ENCODE data around the gene SYT15. TPM values are rescaled to one million over a fixed set of nuclear protein-coding genes. Genes with fewer than 3 reads are reported as not detected.
"Not testable (repeated sequence)": the region's sequence is repeated elsewhere in the genome, so short reads cannot be mapped to it uniquely, and the experiment has no call there.

The SYT15 gene
- total and polyA plus RNA-seq, 2 donors (not counting 3 experiments of a cell fraction or from before 2014, with no cell fraction given): 0.50 to 0.75 TPM

DNA sequence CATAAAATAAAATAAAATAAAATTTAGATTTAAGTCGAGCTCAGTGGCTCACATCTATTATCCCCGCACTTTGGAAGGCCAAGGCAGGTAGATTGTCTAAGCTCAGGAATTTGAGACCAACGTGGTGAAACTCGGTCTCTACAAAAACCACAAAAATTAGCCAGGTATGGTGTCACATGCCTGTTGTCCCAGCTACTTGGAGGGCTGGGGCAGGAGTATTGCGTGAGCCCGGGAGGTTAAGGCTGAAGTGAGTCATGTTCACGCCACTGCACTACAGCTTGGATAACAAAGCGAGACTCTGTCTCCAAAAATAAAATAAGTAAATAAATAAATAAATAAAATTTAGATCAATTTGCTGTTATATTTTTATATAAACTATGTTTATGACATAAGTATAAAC lies 12.1 kb downstream of the SYT15 start:
- H3K9ac ChIP-seq (replicated peaks; ENCODE audit: extremely low read depth, insufficient read depth, low read length); H3K9me1 ChIP-seq (replicated peaks; ENCODE audit: control insufficient read depth, extremely low read depth, insufficient read depth, low read length); DNase-seq (ENCODE audit: low read depth, low spot score); intact Hi-C loops (cut with micrococcal nuclease); H3K4me3 ChIP-seq (replicated peaks in 1 of 3; ENCODE audit: insufficient read depth in 1 of 3, low read depth in 1 of 3, low read length in 3 of 3); H2AFZ ChIP-seq (ENCODE audit: low read depth, low read length); FAIRE-seq; H3K27ac ChIP-seq (ENCODE audit: insufficient read depth, low read depth, low read length); CTCF ChIA-PET; H3K4me1 ChIP-seq (ENCODE audit: control insufficient read depth, extremely low read depth, insufficient read depth, low read length); POLR2A ChIA-PET; H3K27me3 ChIP-seq (ENCODE audit: control insufficient read depth in 2 of 2, insufficient read depth in 2 of 2, low read length in 2 of 2); H3K36me3 ChIP-seq (ENCODE audit: control insufficient read depth in 2 of 2, extremely low read depth in 1 of 2, insufficient read depth in 2 of 2, low read length in 2 of 2); H3K9me3 ChIP-seq (replicated peaks; ENCODE audit: control insufficient read depth, insufficient read depth, low read length); H3K4me2 ChIP-seq (ENCODE audit: insufficient read depth, low read length); dilution Hi-C loops (cut with MboI; ENCODE audit: extremely low pct_ligation_motif_present, low sequenced_read_pairs); BruUV-seq (replicated peaks); H4K20me1 ChIP-seq (replicated peaks; ENCODE audit: control insufficient read depth, extremely low read depth, insufficient read depth, low read length); H3K79me2 ChIP-seq (ENCODE audit: control insufficient read depth, insufficient read depth, low read length): not testable (repeated sequence)

DNA sequence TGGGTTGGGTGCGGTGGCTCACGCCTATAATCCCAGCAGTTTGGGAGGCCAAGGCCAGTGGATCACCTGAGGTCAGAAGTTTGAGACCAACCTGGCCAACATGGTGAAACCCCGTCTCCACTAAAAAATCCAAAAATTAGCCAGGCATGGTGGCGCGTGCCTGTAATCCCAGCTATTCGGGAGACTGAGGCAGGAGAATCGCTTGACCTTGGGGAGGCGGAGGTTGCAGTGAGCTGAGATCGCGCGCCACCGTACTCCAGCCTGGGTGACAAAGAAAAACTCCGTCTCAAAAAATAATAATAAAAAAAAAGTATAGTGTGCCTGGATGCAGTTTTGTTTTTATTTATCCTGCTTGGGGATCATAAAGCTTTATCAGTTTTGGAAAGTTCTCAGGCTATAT lies 14.4 kb downstream of the SYT15 start:
- H3K79me2 ChIP-seq (ENCODE audit: control insufficient read depth, insufficient read depth, low read length); DNase-seq (ENCODE audit: low read depth, low spot score); CTCF ChIA-PET: not testable (repeated sequence)

DNA sequence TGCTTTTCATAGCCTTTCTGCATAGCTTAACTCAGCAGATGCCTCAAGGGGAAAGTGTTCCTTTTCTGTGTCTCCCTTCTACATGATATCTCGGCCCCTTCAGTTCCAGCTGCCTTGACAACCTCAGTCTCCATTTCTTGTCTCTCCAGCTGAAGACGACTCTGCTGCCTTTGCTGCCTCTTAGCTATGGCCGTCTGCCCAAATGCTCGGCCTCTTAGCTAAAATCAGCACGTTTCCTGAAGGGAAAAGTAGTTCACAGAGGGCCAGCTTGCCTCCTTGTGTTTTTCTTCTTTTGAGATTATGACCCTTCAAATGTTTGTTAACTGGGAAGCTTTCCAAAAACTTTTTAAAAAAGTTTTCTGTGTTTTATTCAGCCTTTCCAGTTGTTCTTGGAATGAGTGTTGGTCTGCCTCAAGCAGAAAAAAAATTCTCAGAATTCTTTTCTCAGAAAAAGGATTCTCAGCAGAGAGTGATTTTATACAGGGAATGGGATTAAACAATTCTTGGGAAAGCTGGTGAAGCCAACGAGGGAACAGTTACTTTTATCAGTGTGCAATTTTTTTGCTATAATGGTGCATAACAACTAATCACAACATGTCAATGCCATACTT lies 15.6 kb downstream of the SYT15 start:
- H2AFZ ChIP-seq (ENCODE audit: low read depth, low read length); H3K27me3 ChIP-seq (ENCODE audit: control insufficient read depth in 2 of 2, insufficient read depth in 2 of 2, low read length in 2 of 2); H3K27ac ChIP-seq (ENCODE audit: insufficient read depth, low read depth, low read length); H3K36me3 ChIP-seq (ENCODE audit: control insufficient read depth in 2 of 2, extremely low read depth in 1 of 2, insufficient read depth in 2 of 2, low read length in 2 of 2); H3K9ac ChIP-seq (replicated peaks; ENCODE audit: extremely low read depth, insufficient read depth, low read length); H4K20me1 ChIP-seq (replicated peaks; ENCODE audit: control insufficient read depth, extremely low read depth, insufficient read depth, low read length); DNase-seq (ENCODE audit: low read depth, low spot score); H3K9me3 ChIP-seq (replicated peaks; ENCODE audit: control insufficient read depth, insufficient read depth, low read length); BruUV-seq (replicated peaks); CTCF ChIA-PET; H3K4me2 ChIP-seq (ENCODE audit: insufficient read depth, low read length); H3K9me1 ChIP-seq (replicated peaks; ENCODE audit: control insufficient read depth, extremely low read depth, insufficient read depth, low read length); H3K79me2 ChIP-seq (ENCODE audit: control insufficient read depth, insufficient read depth, low read length); H3K4me1 ChIP-seq (ENCODE audit: control insufficient read depth, extremely low read depth, insufficient read depth, low read length); POLR2A ChIA-PET; intact Hi-C loops (cut with micrococcal nuclease); H3K4me3 ChIP-seq (replicated peaks in 1 of 3; ENCODE audit: insufficient read depth in 1 of 3, low read depth in 1 of 3, low read length in 3 of 3); dilution Hi-C loops (cut with MboI; ENCODE audit: extremely low pct_ligation_motif_present, low sequenced_read_pairs): not testable (repeated sequence)
- peak; percentile 71 for FAIRE-seq

More for the DNA sequence above, 14.4 kb downstream of the SYT15 start:
- H2AFZ ChIP-seq (ENCODE audit: low read depth, low read length); H3K27me3 ChIP-seq (ENCODE audit: control insufficient read depth in 2 of 2, insufficient read depth in 2 of 2, low read length in 2 of 2); POLR2A ChIA-PET; H3K4me3 ChIP-seq (replicated peaks in 1 of 3; ENCODE audit: insufficient read depth in 1 of 3, low read depth in 1 of 3, low read length in 3 of 3); BruUV-seq (replicated peaks); H3K9me3 ChIP-seq (replicated peaks; ENCODE audit: control insufficient read depth, insufficient read depth, low read length); H3K9ac ChIP-seq (replicated peaks; ENCODE audit: extremely low read depth, insufficient read depth, low read length); H3K27ac ChIP-seq (ENCODE audit: insufficient read depth, low read depth, low read length); dilution Hi-C loops (cut with MboI; ENCODE audit: extremely low pct_ligation_motif_present, low sequenced_read_pairs); H3K9me1 ChIP-seq (replicated peaks; ENCODE audit: control insufficient read depth, extremely low read depth, insufficient read depth, low read length); FAIRE-seq; H4K20me1 ChIP-seq (replicated peaks; ENCODE audit: control insufficient read depth, extremely low read depth, insufficient read depth, low read length); H3K4me1 ChIP-seq (ENCODE audit: control insufficient read depth, extremely low read depth, insufficient read depth, low read length); H3K36me3 ChIP-seq (ENCODE audit: control insufficient read depth in 2 of 2, extremely low read depth in 1 of 2, insufficient read depth in 2 of 2, low read length in 2 of 2); H3K4me2 ChIP-seq (ENCODE audit: insufficient read depth, low read length); intact Hi-C loops (cut with micrococcal nuclease): not testable (repeated sequence)

DNA sequence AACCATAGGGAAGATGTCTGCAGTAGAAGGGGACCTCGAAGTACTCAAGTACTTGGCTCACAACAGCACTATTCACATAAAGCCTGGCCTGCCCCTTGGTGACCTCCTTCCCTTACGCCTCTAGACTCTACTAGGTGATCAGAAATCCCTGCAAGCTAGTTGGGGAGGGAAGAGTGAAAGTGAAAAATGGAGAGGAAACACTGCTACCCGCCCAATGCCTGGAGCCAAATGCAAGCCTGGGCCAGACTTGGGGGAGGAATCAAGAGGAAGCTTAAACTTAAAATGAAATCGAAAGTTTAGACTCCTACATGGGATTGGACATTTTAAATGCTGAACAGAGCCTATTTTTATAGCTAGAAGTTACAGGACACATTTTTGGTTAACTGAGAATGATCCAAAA lies 17.6 kb downstream of the SYT15 start:
- H3K79me2 ChIP-seq (ENCODE audit: control insufficient read depth, insufficient read depth, low read length); BruUV-seq (replicated peaks); dilution Hi-C loops (cut with MboI; ENCODE audit: extremely low pct_ligation_motif_present, low sequenced_read_pairs); H3K9me3 ChIP-seq (replicated peaks; ENCODE audit: control insufficient read depth, insufficient read depth, low read length); intact Hi-C loops (cut with micrococcal nuclease); H3K4me1 ChIP-seq (ENCODE audit: control insufficient read depth, extremely low read depth, insufficient read depth, low read length); H3K9ac ChIP-seq (replicated peaks; ENCODE audit: extremely low read depth, insufficient read depth, low read length); H3K27me3 ChIP-seq (ENCODE audit: control insufficient read depth in 2 of 2, insufficient read depth in 2 of 2, low read length in 2 of 2); H3K36me3 ChIP-seq (ENCODE audit: control insufficient read depth in 2 of 2, extremely low read depth in 1 of 2, insufficient read depth in 2 of 2, low read length in 2 of 2); H3K27ac ChIP-seq (ENCODE audit: insufficient read depth, low read depth, low read length); H2AFZ ChIP-seq (ENCODE audit: low read depth, low read length); H3K9me1 ChIP-seq (replicated peaks; ENCODE audit: control insufficient read depth, extremely low read depth, insufficient read depth, low read length); H4K20me1 ChIP-seq (replicated peaks; ENCODE audit: control insufficient read depth, extremely low read depth, insufficient read depth, low read length); H3K4me2 ChIP-seq (ENCODE audit: insufficient read depth, low read length); H3K4me3 ChIP-seq (replicated peaks in 1 of 3; ENCODE audit: insufficient read depth in 1 of 3, low read depth in 1 of 3, low read length in 3 of 3); POLR2A ChIA-PET: not testable (repeated sequence)
- CTCF ChIA-PET: interaction anchor here (1.0 kb wide), 1 partner anchor 368 kb away, joined by 4 read pairs; no protein-coding TSS in a partner anchor
- FAIRE-seq: peak; percentile 67
- DNase-seq (ENCODE audit: low read depth, low spot score): peak; percentile 2
